ENCODE data around the gene DUSP7.

The DUSP7 gene

GRCh38 chr3:52068055-52068571 lies 11.7 kb upstream of the DUSP7 start:
- no peak for DNase-seq (ENCODE audit: low spot score)
- no peak for TF ChIP-seq CTCF (IDR thresholded peaks at IDR 0.05; ENCODE audit: borderline replicate concordance, control extremely low read depth, extremely low read depth, insufficient read depth, missing control alignments)
- in situ Hi-C loops (cut with MboI; ENCODE audit: low sequenced_read_pairs, unreplicated experiment), result no loop called here

- no peak for TF ChIP-seq CTCF (IDR thresholded peaks at IDR 0.05; ENCODE audit: borderline replicate concordance, control extremely low read depth, extremely low read depth, insufficient read depth, missing control alignments)
- no peak for DNase-seq (ENCODE audit: low spot score)
- in situ Hi-C loops (cut with MboI; ENCODE audit: low sequenced_read_pairs, unreplicated experiment), result no loop called here
These were observed 11.2 kb upstream of the DUSP7 start for GRCh38 chr3:52067526-52067925.

DNA sequence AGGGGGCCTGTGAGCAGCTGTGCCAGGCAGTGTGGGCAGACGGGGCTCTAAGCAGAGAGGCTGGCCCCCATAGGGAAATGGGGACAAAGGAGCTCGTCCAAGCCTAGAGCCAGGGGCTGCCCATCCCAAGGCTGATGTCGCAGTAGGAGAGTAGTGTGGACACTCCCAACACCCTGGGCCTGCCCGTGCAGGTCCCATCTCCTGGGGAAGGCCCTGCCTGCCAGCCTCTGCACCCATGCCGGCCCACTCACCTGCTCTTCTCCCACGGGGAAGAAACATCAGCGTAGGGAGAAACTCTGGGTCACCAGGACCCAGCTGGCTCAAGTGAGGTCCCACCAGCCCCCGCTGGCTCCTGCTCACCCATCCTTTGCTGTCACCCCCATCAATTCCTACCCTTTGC lies 10.7 kb upstream of the DUSP7 start:
- in situ Hi-C loops (cut with MboI; ENCODE audit: low sequenced_read_pairs, unreplicated experiment), result no loop called here
- no peak for DNase-seq (ENCODE audit: low spot score)
- TF ChIP-seq CTCF (IDR thresholded peaks at IDR 0.05; ENCODE audit: borderline replicate concordance, control extremely low read depth, extremely low read depth, insufficient read depth, missing control alignments), result no peak

DNA sequence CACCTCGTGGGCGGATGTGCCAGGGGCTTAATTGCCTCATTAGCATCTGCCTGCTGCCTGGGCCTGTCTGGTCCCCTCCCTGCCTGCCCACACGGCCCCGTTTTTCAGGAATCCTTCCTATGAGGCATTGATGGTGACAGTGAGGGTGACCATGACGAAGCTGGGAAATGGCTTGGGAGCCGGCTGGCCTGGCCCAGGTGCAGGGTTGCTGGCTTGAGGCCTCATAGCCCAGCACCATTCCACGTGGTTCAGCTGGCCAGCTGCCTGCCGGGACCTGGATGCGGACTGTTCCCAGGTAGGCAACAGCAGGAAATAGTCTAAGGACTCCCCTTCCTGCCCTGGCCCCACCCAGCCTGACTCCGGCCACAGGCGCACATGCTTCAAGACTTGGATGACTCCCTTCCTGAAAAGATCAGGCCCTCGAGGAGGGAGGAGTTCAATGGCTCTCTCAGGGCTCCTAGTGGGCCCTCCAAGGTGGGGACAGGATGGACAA lies 8.9 kb upstream of the DUSP7 start:
- no peak for DNase-seq (ENCODE audit: low spot score)
- in situ Hi-C loops (cut with MboI; ENCODE audit: low sequenced_read_pairs, unreplicated experiment), result no loop called here
- TF ChIP-seq CTCF (IDR thresholded peaks at IDR 0.05; ENCODE audit: borderline replicate concordance, control extremely low read depth, extremely low read depth, insufficient read depth, missing control alignments), result no peak

GRCh38 chr3:52064561-52064960 lies 8.2 kb upstream of the DUSP7 start:
- in situ Hi-C loops (cut with MboI; ENCODE audit: low sequenced_read_pairs, unreplicated experiment), result no loop called here
- TF ChIP-seq CTCF (IDR thresholded peaks at IDR 0.05; ENCODE audit: borderline replicate concordance, control extremely low read depth, extremely low read depth, insufficient read depth, missing control alignments), result no peak
- DNase-seq (ENCODE audit: low spot score), result no peak

DNA sequence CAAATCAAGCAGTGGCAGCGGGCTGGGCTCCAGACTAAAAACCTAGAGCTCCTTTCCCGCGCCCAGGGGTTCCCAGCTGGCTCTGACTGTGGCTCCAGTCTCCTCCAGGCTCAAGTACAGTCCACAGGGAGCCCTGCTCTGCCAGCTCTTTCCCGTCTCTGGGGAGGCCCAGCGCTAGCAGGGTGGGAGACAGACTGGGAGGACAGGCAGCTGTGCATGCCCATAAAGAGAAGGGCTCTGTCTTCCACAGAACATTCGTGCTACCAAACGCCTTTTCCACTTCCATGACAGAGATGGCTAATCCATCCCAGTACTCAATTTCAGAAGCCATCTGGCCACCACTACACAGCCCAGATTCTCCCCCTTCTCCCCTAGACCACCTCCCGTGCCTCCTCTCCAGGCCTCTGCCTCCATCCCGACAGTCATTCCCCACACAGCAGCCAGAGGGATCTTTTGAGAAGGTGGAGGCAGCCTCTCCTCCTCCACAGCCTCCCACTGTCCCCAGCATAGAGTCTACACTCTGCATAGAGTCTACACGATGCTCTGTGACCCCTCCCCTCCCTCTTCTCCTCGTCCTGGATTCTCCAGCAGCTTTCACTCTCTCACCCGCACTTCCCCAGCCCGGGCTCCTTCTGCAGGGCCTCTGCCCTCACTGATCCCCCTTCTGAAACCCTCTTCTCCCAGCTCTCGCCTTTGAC lies 6.8 kb upstream of the DUSP7 start:
- in situ Hi-C loops (cut with MboI; ENCODE audit: low sequenced_read_pairs, unreplicated experiment), result no loop called here
- no peak for DNase-seq (ENCODE audit: low spot score)
- no peak for TF ChIP-seq CTCF (IDR thresholded peaks at IDR 0.05; ENCODE audit: borderline replicate concordance, control extremely low read depth, extremely low read depth, insufficient read depth, missing control alignments)

All from GM13976 (cell line).